RWPE2 (cell line): ENCODE results near the gene PRKCSH.

ENCODE experiments used
- ATAC-seq: fragments of 200-7000 bp; cut with Tn5 transposase; 3 replicates; pipeline ENCODE4 v1.9.1; 2021; ENCODE audit warnings: low read depth
- DNase-seq: peaks from one replicate; pipeline ENCODE4 v3.0.0-alpha.2; 2020; ENCODE audit warnings: low spot score
- H3K27ac ChIP-seq: fragments of 450-650 bp; 2 replicates; pipeline ENCODE4 v1.5.1; 2017; ENCODE audit warnings: mild to moderate bottlenecking; ENCODE audit not compliant: poor library complexity, severe bottlenecking
- H3K27me3 ChIP-seq: fragments of 250-450 bp; sonication (Bioruptor Pico); 2 replicates; pipeline ENCODE4 v1.5.1; 2021; ENCODE audit warnings: mild to moderate bottlenecking, moderate library complexity; ENCODE audit not compliant: insufficient read depth, poor library complexity, severe bottlenecking
- H3K36me3 ChIP-seq: fragments of 250-450 bp; sonication (Bioruptor Pico); 2 replicates; pipeline ENCODE4 v1.5.1; 2020; ENCODE audit warnings: low read depth, mild to moderate bottlenecking, moderate library complexity
- H3K4me1 ChIP-seq: fragments of 250-450 bp; sonication (Bioruptor Pico); 2 replicates; pipeline ENCODE4 v1.5.1; 2021; ENCODE audit warnings: mild to moderate bottlenecking, moderate library complexity; ENCODE audit not compliant: insufficient read depth, poor library complexity, severe bottlenecking
- H3K4me3 ChIP-seq: fragments of 250-450 bp; sonication (Bioruptor Pico); 2 replicates; pipeline ENCODE4 v1.5.1; 2021; ENCODE audit warnings: mild to moderate bottlenecking, moderate library complexity; ENCODE audit not compliant: severe bottlenecking
- H3K9me3 ChIP-seq: fragments of 250-450 bp; sonication (Bioruptor Pico); 2 replicates; pipeline ENCODE4 v1.5.1; 2021; ENCODE audit warnings: mild to moderate bottlenecking, moderate library complexity; ENCODE audit not compliant: severe bottlenecking
- TF ChIP-seq, protein P1 (sequence below): fragments of 450-650 bp; IDR thresholded peaks from one replicate; pipeline ENCODE4 v1.5.1; 2017; ENCODE audit warnings: mild to moderate bottlenecking, moderate library complexity; ENCODE audit not compliant: poor library complexity, severe bottlenecking

The PRKCSH gene

GRCh38 chr19:11435057-11435832 is at the start of gene PRKCSH, which contains the start of gene ODAD3:
Gene PRKCSH (plus strand): TSS chr19:11435635. CDS start chr19:11436118, 483 bp downstream.
Gene ODAD3 (minus strand): TSS chr19:11435121. CDS start chr19:11435016, 105 bp downstream.
- Histone ChIP-seq H3K27me3 (no peaks in the 10 kb centered on the region), H3K36me3 (peaks cover 37% of the 10 kb centered on the region), H3K4me3 (peak within 1 kb of the TSS; percentile 67), H3K4me1 (no peaks in the 10 kb centered on the region), H3K9me3 (no peaks in the 10 kb centered on the region), H3K27ac (peak within 1 kb of the TSS; percentile 46)
- peak; percentile 97 for ATAC-seq
- DNase-seq = peak; percentile 98
- TF ChIP-seq, protein P1, sequence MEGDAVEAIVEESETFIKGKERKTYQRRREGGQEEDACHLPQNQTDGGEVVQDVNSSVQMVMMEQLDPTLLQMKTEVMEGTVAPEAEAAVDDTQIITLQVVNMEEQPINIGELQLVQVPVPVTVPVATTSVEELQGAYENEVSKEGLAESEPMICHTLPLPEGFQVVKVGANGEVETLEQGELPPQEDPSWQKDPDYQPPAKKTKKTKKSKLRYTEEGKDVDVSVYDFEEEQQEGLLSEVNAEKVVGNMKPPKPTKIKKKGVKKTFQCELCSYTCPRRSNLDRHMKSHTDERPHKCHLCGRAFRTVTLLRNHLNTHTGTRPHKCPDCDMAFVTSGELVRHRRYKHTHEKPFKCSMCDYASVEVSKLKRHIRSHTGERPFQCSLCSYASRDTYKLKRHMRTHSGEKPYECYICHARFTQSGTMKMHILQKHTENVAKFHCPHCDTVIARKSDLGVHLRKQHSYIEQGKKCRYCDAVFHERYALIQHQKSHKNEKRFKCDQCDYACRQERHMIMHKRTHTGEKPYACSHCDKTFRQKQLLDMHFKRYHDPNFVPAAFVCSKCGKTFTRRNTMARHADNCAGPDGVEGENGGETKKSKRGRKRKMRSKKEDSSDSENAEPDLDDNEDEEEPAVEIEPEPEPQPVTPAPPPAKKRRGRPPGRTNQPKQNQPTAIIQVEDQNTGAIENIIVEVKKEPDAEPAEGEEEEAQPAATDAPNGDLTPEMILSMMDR = peak; percentile 88

DNA sequence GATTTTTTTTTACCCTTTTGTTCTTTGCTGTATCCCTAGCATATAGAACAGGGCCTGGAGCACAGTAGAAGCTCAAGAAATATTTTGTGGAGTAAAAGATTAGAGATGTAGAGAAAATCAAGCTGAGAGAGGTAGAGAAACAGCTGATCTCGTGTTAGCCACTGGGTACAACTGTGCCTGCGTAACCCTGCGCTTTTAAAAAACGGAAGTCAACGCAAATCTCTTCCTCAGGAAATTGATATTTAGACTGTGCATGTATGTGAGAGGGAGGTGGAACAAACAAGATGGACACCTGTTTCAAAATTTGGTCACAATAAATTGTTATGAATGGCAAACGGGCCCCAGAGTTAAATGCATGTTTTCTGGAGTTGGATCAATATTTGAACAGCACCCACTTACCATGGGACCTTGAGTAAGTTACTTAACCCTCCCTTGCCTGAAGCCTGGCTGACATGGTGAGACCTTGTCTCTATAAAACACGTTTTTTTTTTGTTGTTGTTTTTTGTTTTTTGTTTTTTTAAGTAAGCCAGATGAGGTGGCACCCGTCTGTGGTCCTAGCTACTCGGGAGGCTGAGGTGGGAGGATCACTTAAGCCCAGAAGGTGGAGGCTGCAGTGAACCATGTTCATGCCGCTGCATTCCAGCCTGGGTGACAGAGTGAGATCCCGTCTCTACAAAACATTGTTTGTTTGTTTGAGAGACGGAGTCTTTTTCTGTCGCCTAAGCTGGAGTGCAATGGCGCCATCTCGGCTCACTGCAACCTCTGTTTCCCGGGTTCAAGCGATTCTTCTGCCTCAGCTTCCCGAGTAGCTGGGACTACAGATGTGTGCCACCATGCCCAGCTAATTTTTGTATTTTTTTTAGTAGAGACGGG is 48.0 kb upstream of the PRKCSH start:
- no peaks in the 10 kb centered on the region for H3K27me3 ChIP-seq
- H3K36me3 ChIP-seq = no peaks in the 10 kb centered on the region
- DNase-seq (no peak), ATAC-seq (no peak)
- TF ChIP-seq, protein P1 = no peak
- H3K9me3 ChIP-seq = no peaks in the 10 kb centered on the region
- H3K27ac ChIP-seq = no peak overlapping the region
- no peak overlapping the region for H3K4me3 ChIP-seq
- H3K4me1 ChIP-seq = no peaks in the 10 kb centered on the region

DNA sequence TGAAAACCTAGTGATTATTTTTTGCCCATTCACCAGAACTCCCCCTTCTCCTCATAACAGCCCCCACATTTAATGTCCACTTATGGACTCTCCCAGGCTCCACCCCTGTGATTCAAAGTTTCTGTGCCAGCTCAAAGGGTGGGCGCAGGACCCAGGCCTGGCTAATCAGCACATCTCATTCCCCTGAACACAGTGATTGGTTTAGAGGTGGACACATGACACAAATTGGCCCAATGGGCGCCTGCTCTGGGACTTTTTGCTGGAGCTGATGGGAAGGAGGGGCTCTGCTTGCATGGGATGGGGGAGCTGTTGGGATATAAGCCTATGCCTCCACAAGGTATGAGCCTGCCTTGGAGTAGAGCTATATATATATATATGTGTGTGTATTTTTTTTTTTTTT is 45.1 kb upstream of the PRKCSH start:
- TF ChIP-seq, protein P1 = no peak
- no peak for ATAC-seq
- no peaks in the 10 kb centered on the region for H3K27me3 ChIP-seq

DNA sequence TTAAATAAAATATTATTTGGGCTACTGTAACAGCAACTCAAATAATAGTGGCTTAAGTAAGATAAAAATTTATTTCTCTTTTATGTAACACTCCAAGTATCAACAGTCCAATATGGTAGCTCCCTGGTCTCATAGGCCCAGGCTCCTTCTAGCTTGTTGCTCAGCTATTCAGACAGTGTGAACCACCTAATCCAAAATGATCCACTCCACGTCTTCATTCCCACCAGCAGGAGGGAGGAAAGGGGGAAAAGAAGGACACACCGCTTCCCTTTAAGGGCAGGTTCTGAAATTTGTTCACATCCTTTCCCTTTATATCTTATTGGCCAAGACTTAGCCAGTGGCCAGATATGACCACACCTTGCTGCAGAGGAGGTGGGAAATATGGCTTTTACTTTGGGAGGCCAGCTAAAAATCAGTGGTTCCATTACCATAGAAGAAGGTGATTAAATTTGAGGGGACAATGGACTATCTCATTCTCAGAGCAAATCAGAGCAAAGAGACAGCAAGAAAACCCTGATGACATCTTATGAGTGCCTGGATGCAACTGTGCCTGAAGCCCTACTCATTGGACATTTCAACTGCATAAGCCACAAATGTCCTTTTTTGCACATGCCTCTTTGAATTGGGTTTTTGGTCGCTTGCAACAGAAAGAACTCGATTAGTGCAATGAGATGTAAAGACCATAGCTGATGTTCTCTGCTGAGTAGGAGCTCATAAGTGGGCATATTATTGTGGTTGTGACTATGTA is 44.3 kb upstream of the PRKCSH start:
- no peaks in the 10 kb centered on the region for H3K4me1 ChIP-seq
- ATAC-seq = no peak
- H3K9me3 ChIP-seq = no peaks in the 10 kb centered on the region
- H3K27me3 ChIP-seq = no peaks in the 10 kb centered on the region
- no peak overlapping the region for H3K27ac ChIP-seq
- no peaks in the 10 kb centered on the region for H3K36me3 ChIP-seq
- no peak for DNase-seq
- TF ChIP-seq, protein P1 = no peak
- no peak overlapping the region for H3K4me3 ChIP-seq

More for the DNA sequence above, 45.1 kb upstream of the PRKCSH start:
- Histone ChIP-seq H3K27ac (no peak overlapping the region), H3K36me3 (no peaks in the 10 kb centered on the region), H3K9me3 (no peaks in the 10 kb centered on the region), H3K4me1 (no peaks in the 10 kb centered on the region), H3K4me3 (no peak overlapping the region)
- no peak for DNase-seq
